Ascending aorta (tissue), 2 donors: ENCODE data around the gene TNFAIP2. TPM values are rescaled to one million over a fixed set of nuclear protein-coding genes. Genes with fewer than 3 reads are reported as not detected.
A peak's percentile ranks its signal among the peaks of the same experiment; 100 is the strongest.
"Not testable (repeated sequence)": the region's sequence is repeated elsewhere in the genome, so short reads cannot be mapped to it uniquely, and the experiment has no call there.

Source experiments
- DNase-seq, 2 donors: peaks; one replicate each; pipeline ENCODE4 v3.0.0-alpha.2; 2019; ENCODE audit warnings: low spot score in 2 of 2
- H3K27ac ChIP-seq, 2 donors: fragments of 200-600 bp; sonication (generic); one replicate each; pipeline ENCODE4 v1.5.1; 2016 to 2017; ENCODE audit warnings: mild to moderate bottlenecking in 1 of 2
- H3K27me3 ChIP-seq: fragments of 200-600 bp; sonication (generic); one replicate; pipeline ENCODE4 v1.5.1; 2017
- H3K36me3 ChIP-seq, 2 donors: fragments of 200-600 bp; sonication (generic); one replicate each; pipeline ENCODE4 v1.5.1; 2016
- H3K4me1 ChIP-seq, 2 donors: fragments of 200-600 bp; sonication (generic); one replicate each; pipeline ENCODE4 v1.5.1; 2016 to 2017; ENCODE audit warnings: mild to moderate bottlenecking in 1 of 2
- H3K4me3 ChIP-seq, 2 donors: fragments of 200-600 bp; sonication (generic); one replicate each; pipeline ENCODE4 v1.5.1; 2016 to 2017; ENCODE audit warnings: mild to moderate bottlenecking in 1 of 2
- H3K9me3 ChIP-seq, 2 donors: fragments of 200-600 bp; sonication (generic); one replicate each; pipeline ENCODE4 v1.5.1; 2016
- CTCF ChIP-seq, 3 experiments: fragments of 200-600 bp in 2 of 3; fragments of 450-650 bp in 1 of 3; sonication (generic) in 2 of 3; IDR thresholded peaks; one replicate each; pipeline ENCODE4 v1.5.1; 2016 to 2019; ENCODE audit warnings: antibody characterized with exemption in 3 of 3, mild to moderate bottlenecking in 1 of 3, moderate library complexity in 1 of 3
- intact Hi-C: fragments of 100-400 bp; cut with DNase I; formaldehyde crosslinking; loops from one replicate; pipeline ENCODE4 v1.15.1; 2023
- total RNA-seq: library from RNA; depleted of rRNA; stranded (reverse); fragments of >200 nt; gene quantifications from one replicate; pipeline ENCODE4 v1.1.0, GENCODE V29; 2016

TNFAIP2 gene
- total RNA-seq, 1 donor from 2014 or later = 133 TPM

- TF ChIP-seq CTCF (IDR thresholded peaks at IDR 0.05) = no peak
- H3K4me1 ChIP-seq = peaks cover 0 to 25% of the 10 kb centered on the region in 2 donors
- H3K9me3 ChIP-seq = no peaks in the 10 kb centered on the region
- no peaks in the 10 kb centered on the region for H3K36me3 ChIP-seq
- peak overlapping the region; percentile 44 to 59 for H3K27ac ChIP-seq
- peak; percentile 71 to 83 for DNase-seq
- H3K4me3 ChIP-seq = no peak overlapping the region
- intact Hi-C loops = no loop called here
- no peaks in the 10 kb centered on the region for H3K27me3 ChIP-seq
These were observed 4.4 kb upstream of the TNFAIP2 start for GRCh38 chr14:103118663-103119404.

- H3K27ac ChIP-seq, H3K36me3 ChIP-seq: not testable (repeated sequence)
- H3K4me1 ChIP-seq = peaks cover 0 to 29% of the 10 kb centered on the region in 2 donors
These were observed 3.7 kb upstream of the TNFAIP2 start for GRCh38 chr14:103119527-103119926.

GRCh38 chr14:103121121-103121845, 2.0 kb upstream of the TNFAIP2 start:
- Histone ChIP-seq H3K27me3 (no peaks in the 10 kb centered on the region), H3K36me3 (no peaks in the 10 kb centered on the region), H3K9me3 (no peaks in the 10 kb centered on the region), H3K27ac (peak overlapping the region; percentile 69 to 86), H3K4me3 (peak overlapping the region in 1 of 2 donors; percentile 74), H3K4me1 (peaks cover 0 to 30% of the 10 kb centered on the region in 2 donors)
- DNase-seq = peak in 1 of 2 donors; percentile 78
- intact Hi-C loops = no loop called here
- TF ChIP-seq CTCF (IDR thresholded peaks at IDR 0.05) = no peak

More at GRCh38 chr14:103119527-103119926, 3.7 kb upstream of the TNFAIP2 start:
- DNase-seq, H3K27me3 ChIP-seq, intact Hi-C loops, H3K4me3 ChIP-seq, H3K9me3 ChIP-seq: not testable (repeated sequence)

GRCh38 chr14:103121846-103122584, 1.2 kb upstream of the TNFAIP2 start:
- DNase-seq = peak; percentile 68 to 87
- peaks cover 0 to 32% of the 10 kb centered on the region in 2 donors for H3K4me1 ChIP-seq
- H3K27ac ChIP-seq = peak overlapping the region; percentile 69 to 86
- peak overlapping the region; percentile 74 to 84 for H3K4me3 ChIP-seq
- no peaks in the 10 kb centered on the region for H3K9me3 ChIP-seq
- no peaks in the 10 kb centered on the region for H3K36me3 ChIP-seq
- no peak for TF ChIP-seq CTCF (IDR thresholded peaks at IDR 0.05)
- intact Hi-C loops = no loop called here
- no peaks in the 10 kb centered on the region for H3K27me3 ChIP-seq

GRCh38 chr14:103122585-103122946, 695 bp upstream of the TNFAIP2 start:
- DNase-seq = no peak
- peak in 1 of 3 experiments; percentile 15 for TF ChIP-seq CTCF (IDR thresholded peaks at IDR 0.05)
- peak overlapping the region; percentile 74 to 84 for H3K4me3 ChIP-seq
- peak overlapping the region; percentile 69 to 86 for H3K27ac ChIP-seq
- no peaks in the 10 kb centered on the region for H3K9me3 ChIP-seq
- H3K27me3 ChIP-seq = no peaks in the 10 kb centered on the region
- no peaks in the 10 kb centered on the region for H3K36me3 ChIP-seq
- H3K4me1 ChIP-seq = peaks cover 0 to 32% of the 10 kb centered on the region in 2 donors
- intact Hi-C loops = no loop called here
